GM12878 (cell line): ENCODE data around the gene FAF1. TPM values are rescaled to one million over a fixed set of nuclear protein-coding genes. Genes with fewer than 3 reads are reported as not detected.
A peak's percentile ranks its signal among the peaks of the same experiment; 100 is the strongest.

Source experiments
- ATAC-seq: fragments of 200-7000 bp; cut with Tn5 transposase; 3 replicates; pipeline ENCODE4 v1.9.1; 2020; ENCODE audit warnings: mild to moderate bottlenecking, moderate library complexity
- BruUV-seq: library from RNA; stranded (reverse); fragments of 400-500 nt; replicated peaks from 2 replicates; lab custom pipeline; 2021; lab: Mats Ljungman, UMichigan
- CTCF ChIA-PET: fragments of 300-600 bp; sonication (Branson Sonifier 250); formaldehyde crosslinking; extraction: SDS; loops from one replicate; lab custom pipeline; 2021; ENCODE audit warnings: inconsistent platforms; lab: Yijun Ruan, JAX
- POLR2A ChIA-PET: fragments of 350-600 bp; formaldehyde crosslinking; extraction: SDS; loops from one replicate; lab custom pipeline; 2021; ENCODE audit warnings: inconsistent platforms; lab: Charles Lee
- RAD21 ChIA-PET: fragments of 300-600 bp; sonication (Branson Sonifier 250); formaldehyde crosslinking; loops from one replicate; lab custom pipeline; 2023; ENCODE audit warnings: antibody characterized with exemption; ENCODE audit not compliant: unreplicated experiment; lab: Charles Lee
- SMC1A ChIA-PET: fragments of 300-600 bp; sonication (Branson Sonifier 250); formaldehyde crosslinking; loops from one replicate; lab custom pipeline; 2023; ENCODE audit not compliant: unreplicated experiment, uncharacterized antibody; lab: Charles Lee
- DNase-seq: peaks from one replicate; pipeline ENCODE4 v3.0.0-alpha.2; 2011; ENCODE audit warnings: low read depth, low spot score
- FAIRE-seq: peaks from 3 replicates; lab custom pipeline; 2011; peaks lifted over from hg19 to GRCh38; lab: Jason Lieb, UNC
- H2AFZ ChIP-seq: 2 replicates; pipeline ENCODE4 v1.6.0; 2011; ENCODE audit warnings: low read depth, low read length, control low read depth; ENCODE audit not compliant: control insufficient read depth
- H3K27ac ChIP-seq: 2 replicates; pipeline ENCODE4 v1.5.1; 2011; ENCODE audit warnings: control low read depth; ENCODE audit not compliant: control insufficient read depth, insufficient read depth
- H3K27me3 ChIP-seq, 2 experiments: replicated peaks in 1 of 2; 2 replicates each; pipeline versions ENCODE4 v1.6.0 to v1.6.1; 2011; ENCODE audit warnings: low read length in 1 of 2; ENCODE audit not compliant: control insufficient read depth in 2 of 2, insufficient read depth in 2 of 2
- H3K36me3 ChIP-seq, 2 experiments: 2 replicates each; pipeline ENCODE4 v1.5.1; 2011; ENCODE audit warnings: low read length in 1 of 2; ENCODE audit not compliant: control insufficient read depth in 2 of 2, insufficient read depth in 2 of 2
- H3K4me1 ChIP-seq: 2 replicates; pipeline ENCODE4 v1.6.1; 2011; ENCODE audit warnings: mild to moderate bottlenecking, low read length, moderate library complexity, mixed read lengths; ENCODE audit not compliant: control insufficient read depth, insufficient read depth
- H3K4me2 ChIP-seq: 2 replicates; pipeline ENCODE4 v1.6.0; 2011; ENCODE audit warnings: control low read depth; ENCODE audit not compliant: control insufficient read depth, insufficient read depth
- H3K4me3 ChIP-seq: fragments of 200-600 bp; sonication (generic); 2 replicates; pipeline ENCODE4 v1.5.1; 2016
- H3K79me2 ChIP-seq: 2 replicates; pipeline ENCODE4 v1.6.0; 2011; ENCODE audit warnings: low read length; ENCODE audit not compliant: control insufficient read depth, insufficient read depth
- H3K9ac ChIP-seq: 2 replicates; pipeline ENCODE4 v1.8.0; 2011; ENCODE audit warnings: low read length, control low read depth, mixed read lengths; ENCODE audit not compliant: control insufficient read depth, insufficient read depth
- H3K9me3 ChIP-seq: replicated peaks from 3 replicates; pipeline ENCODE4 v1.5.1; 2011; ENCODE audit warnings: mild to moderate bottlenecking, low read length; ENCODE audit not compliant: control insufficient read depth, insufficient read depth
- H4K20me1 ChIP-seq: 2 replicates; pipeline ENCODE4 v1.6.0; 2011; ENCODE audit not compliant: control insufficient read depth, insufficient read depth
- LARP7 ChIP-seq: fragments of 450-650 bp; IDR thresholded peaks from 2 replicates; pipeline ENCODE4 v1.6.1; 2017; ENCODE audit warnings: mild to moderate bottlenecking
- POLR2A ChIP-seq: IDR thresholded peaks from 2 replicates; pipeline ENCODE4 v1.6.1; 2011; ENCODE audit warnings: low read depth, mild to moderate bottlenecking, low read length
- SP1 ChIP-seq: IDR thresholded peaks from one replicate; pipeline ENCODE4 v1.6.1; 2011; ENCODE audit warnings: low read depth, low read length
- WGBS: methylation state at CpG from one replicate; pipeline ENCODE4 v1.1.6; 2016; ENCODE audit warnings: low lambda C conversion rate; ENCODE audit not compliant: insufficient replicate concordance, insufficient coverage; ENCODE audit errors: missing lambda C conversion rate; 5-methylcytosine and 5-hydroxymethylcytosine counted together
- in situ Hi-C: fragments of 300-500 bp; cut with MboI; formaldehyde crosslinking; loops from 9 replicates; pipeline ENCODE4 v1.14.3; 2018; ENCODE audit warnings: mixed read lengths
- intact Hi-C: fragments of 100-400 bp; cut with micrococcal nuclease; formaldehyde crosslinking; loops from one replicate; pipeline ENCODE4 v1.14.2; 2022; ENCODE audit not compliant: unreplicated experiment
- polyA plus RNA-seq, 11 experiments: library from polyadenylated mRNA; depleted of rRNA in 4 of 11; unstranded in 6 of 11; stranded (reverse) in 5 of 11; fragments of >200 nt; fragmentation: Nextera tagmentation in 4 of 11; fragmentation: Illumina TruSeq in 1 of 11; extraction: Ambion mirVana in 4 of 11; extraction: Trizol in 1 of 11; gene quantifications; 1 replicate in 1 of 11; 2 replicates in 10 of 11; pipeline versions ENCODE4 v1.2.1 to v1.2.3, GENCODE V29; 2011 to 2016; ENCODE audit warnings: inconsistent platforms in 2 of 11, missing spikeins in 2 of 11, low read depth in 1 of 11
- total RNA-seq, 4 experiments: library from RNA; depleted of rRNA in 3 of 4; stranded (reverse); fragments of >200 nt in 3 of 4; fragmentation: Illumina TruSeq in 1 of 4; extraction: Trizol in 1 of 4; gene quantifications; 2 replicates each; pipeline versions ENCODE4 v1.2.1 to v1.2.3, GENCODE V29; 2013 to 2021
- TF ChIP-seq, protein P1 (sequence below): fragments of 450-650 bp; IDR thresholded peaks from 2 replicates; pipeline ENCODE4 v1.6.1; 2014; ENCODE audit warnings: mild to moderate bottlenecking

Gene FAF1
- total and polyA plus RNA-seq, 10 of the 15 experiments (the other 5 are each of a cell fraction or from before 2014, with no cell fraction given), result 8.6 to 54.5 (median 23.7) TPM

DNA sequence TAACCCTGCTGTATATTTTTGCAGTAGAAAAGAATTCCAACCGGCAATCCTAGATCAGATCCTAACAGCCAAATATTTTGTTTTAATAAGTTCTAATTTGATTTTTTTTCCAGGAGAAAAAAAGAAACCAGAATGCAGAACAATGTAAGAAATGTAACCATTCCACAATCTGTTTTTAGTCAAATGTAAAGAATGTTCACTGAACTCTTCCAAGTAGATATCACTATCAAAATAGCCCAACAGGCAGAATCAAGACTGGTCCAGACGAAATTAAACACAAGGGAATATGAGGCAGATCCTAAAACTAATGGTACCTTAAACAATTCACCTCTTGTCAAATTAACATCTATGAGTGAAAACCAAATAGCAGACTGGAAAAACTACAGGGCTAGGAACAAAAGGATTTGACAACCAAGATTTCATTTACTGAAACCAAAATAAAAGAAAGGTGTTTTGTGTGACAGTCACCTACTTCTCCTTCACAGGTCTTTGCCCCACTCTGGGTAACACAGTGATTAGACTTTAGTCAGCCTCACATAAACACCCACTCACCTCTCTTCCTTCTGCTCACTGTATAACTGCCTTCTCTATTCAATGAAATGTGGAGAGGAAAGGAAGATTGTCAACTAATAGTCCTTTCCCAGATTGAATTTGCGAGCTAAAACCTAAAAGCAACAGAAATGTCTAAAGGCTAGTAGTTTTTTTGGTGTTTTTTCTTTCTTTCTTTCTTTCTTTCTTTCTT lies 137.9 kb downstream of the FAF1 start:
- no peak overlapping the region for H2AFZ ChIP-seq
- H4K20me1 ChIP-seq, result no peaks in the 10 kb centered on the region
- RAD21 ChIA-PET, result no interaction called here
- H3K27me3 ChIP-seq, result no peaks in the 10 kb centered on the region
- FAIRE-seq, result peak; percentile 83
- H3K9me3 ChIP-seq, result no peaks in the 10 kb centered on the region; the same call in 2 of the 3 replicates
- no peak overlapping the region for H3K9ac ChIP-seq
- no peak overlapping the region for H3K4me2 ChIP-seq
- 97% methylated on average over 3 of the region's 3 CpGs for WGBS
- SMC1A ChIA-PET, result interaction anchor here (0.7 to 1.2 kb wide), 2 partner anchors 46 to 141 kb away, joined by 3 to 4 read pairs; no protein-coding TSS in a partner anchor
- in situ Hi-C loops, result no loop called here
- no peaks in the 10 kb centered on the region; the same call in none of the 2 replicates for H3K79me2 ChIP-seq
- H3K4me1 ChIP-seq, result no peaks in the 10 kb centered on the region; the same call in 1 of the 2 replicates
- TF ChIP-seq SP1, result no peak
- TF ChIP-seq, protein P1, sequence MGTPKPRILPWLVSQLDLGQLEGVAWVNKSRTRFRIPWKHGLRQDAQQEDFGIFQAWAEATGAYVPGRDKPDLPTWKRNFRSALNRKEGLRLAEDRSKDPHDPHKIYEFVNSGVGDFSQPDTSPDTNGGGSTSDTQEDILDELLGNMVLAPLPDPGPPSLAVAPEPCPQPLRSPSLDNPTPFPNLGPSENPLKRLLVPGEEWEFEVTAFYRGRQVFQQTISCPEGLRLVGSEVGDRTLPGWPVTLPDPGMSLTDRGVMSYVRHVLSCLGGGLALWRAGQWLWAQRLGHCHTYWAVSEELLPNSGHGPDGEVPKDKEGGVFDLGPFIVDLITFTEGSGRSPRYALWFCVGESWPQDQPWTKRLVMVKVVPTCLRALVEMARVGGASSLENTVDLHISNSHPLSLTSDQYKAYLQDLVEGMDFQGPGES, result no peak
- no peak for TF ChIP-seq POLR2A
- CTCF ChIA-PET, result no interaction called here
- H3K36me3 ChIP-seq, result no peaks in the 10 kb centered on the region; a peak in 1 of 4 replicates
- no peak for DNase-seq
- ATAC-seq, result no peak
- no TSS peak for BruUV-seq
- no peak overlapping the region for H3K27ac ChIP-seq
- intact Hi-C loops, result no loop called here
- H3K4me3 ChIP-seq, result no peak overlapping the region
- POLR2A ChIA-PET, result no interaction called here

DNA sequence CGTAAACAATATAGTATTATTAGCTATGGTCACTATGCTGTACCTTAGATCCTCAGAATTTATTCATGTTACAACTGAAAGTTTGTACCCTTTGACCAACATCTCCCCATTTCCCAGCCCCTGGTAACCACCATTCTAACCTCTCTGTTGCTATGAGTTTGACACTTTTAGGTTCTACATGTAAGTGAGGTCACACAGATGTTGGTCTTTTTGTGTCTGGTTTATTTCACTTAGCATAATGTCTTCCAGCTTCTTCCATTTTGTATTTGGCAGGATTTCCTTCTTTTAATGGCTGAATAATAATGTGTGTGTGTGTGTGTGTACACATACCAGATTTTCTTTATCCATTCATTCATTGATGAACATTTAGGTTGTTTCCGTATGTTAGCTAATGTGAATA lies 139.5 kb downstream of the FAF1 start:
- Histone ChIP-seq H3K9ac (no peak overlapping the region), H3K27me3 (no peaks in the 10 kb centered on the region), H3K27ac (no peak overlapping the region), H3K4me1 (no peaks in the 10 kb centered on the region; the same call in 1 of the 2 replicates), H3K79me2 (no peaks in the 10 kb centered on the region; the same call in none of the 2 replicates), H3K4me3 (no peak overlapping the region), H2AFZ (no peak overlapping the region), H4K20me1 (no peaks in the 10 kb centered on the region), H3K4me2 (no peak overlapping the region), H3K36me3 (no peaks in the 10 kb centered on the region; a peak in 1 of 4 replicates), H3K9me3 (no peaks in the 10 kb centered on the region; the same call in 2 of the 3 replicates)
- in situ Hi-C loops (no loop called here), intact Hi-C loops (no loop called here)
- ChIA-PET POLR2A (no interaction called here), CTCF (interaction anchor here (0.8 to 1.0 kb wide), 2 partner anchors 45 to 79 kb away, joined by 3 read pairs; no protein-coding TSS in a partner anchor), SMC1A (interaction anchor here (1.0 kb wide), 1 partner anchor 22 kb away, joined by 3 read pairs; no protein-coding TSS in a partner anchor), RAD21 (no interaction called here)
- BruUV-seq, result no TSS peak
- no peak for DNase-seq
- peak; percentile 69 for FAIRE-seq
- no peak for TF ChIP-seq LARP7
- 95% methylated on average over 2 of the region's 2 CpGs for WGBS
- ATAC-seq, result no peak
